Astrocyte of the cerebellum (primary cell): ENCODE results near the gene RAB11FIP4.

Experiments used
- DNase-seq: peaks from one replicate; pipeline ENCODE4 v3.0.0-alpha.2; 2011; ENCODE audit warnings: low read depth
- H3K4me3 ChIP-seq: 2 replicates; pipeline ENCODE4 v1.5.1; 2011; ENCODE audit warnings: mild to moderate bottlenecking, low read depth, low read length, moderate library complexity
- in situ Hi-C: cut with HindIII; loops from 2 replicates; pipeline ENCODE4 v1.10.0; 2017; ENCODE audit warnings: low sequenced_read_pairs
- TF ChIP-seq, protein P1 (sequence below): IDR thresholded peaks from 2 replicates; pipeline ENCODE4 v1.5.1; 2012; ENCODE audit warnings: low read length, low read depth, moderate library complexity, mild to moderate bottlenecking; ENCODE audit errors: missing control alignments

The RAB11FIP4 gene

DNA sequence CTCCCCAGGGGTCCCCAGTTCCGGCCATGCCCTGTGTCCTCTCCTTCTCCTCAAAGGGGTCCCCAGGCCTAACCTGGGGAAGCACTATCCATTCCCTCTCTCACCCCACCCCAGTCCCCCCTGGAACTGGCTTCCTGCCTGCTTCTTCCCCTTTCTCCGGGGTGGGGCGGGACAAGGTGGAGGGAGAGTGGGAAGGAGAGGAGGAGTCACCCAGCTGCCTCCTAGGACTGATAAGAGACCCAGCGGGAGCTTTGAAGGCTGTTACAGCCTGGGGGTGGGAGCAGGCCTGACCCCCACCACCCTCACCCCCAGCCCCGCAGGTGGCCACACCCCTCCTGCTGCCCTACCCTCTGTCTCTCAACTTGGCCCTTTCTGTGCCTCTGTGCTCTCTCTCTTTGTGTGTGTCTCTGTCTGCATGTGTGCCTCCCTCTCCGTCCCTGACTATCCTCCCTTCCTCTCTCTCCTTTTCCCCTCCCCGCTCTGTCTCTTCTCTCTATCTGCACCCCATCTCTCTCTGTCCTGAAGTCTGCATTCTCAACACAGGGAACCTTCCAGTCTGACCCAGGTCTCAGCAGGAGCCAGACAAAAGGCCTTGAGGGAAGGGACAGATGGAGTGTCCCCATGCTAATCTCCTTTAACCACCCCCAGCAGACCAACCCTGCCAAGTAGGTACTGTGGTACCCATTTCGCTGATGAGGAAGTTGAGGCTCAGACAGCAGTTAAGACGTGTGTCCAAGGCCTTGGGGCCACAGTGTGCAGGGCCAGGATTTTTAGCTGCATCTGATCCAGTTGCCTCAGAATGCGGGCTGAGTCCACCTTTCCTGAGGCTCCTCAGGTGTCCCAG is 66.1 kb downstream of the RAB11FIP4 start:
- H3K4me3 ChIP-seq = no peak overlapping the region
- DNase-seq = no peak
- TF ChIP-seq, protein P1, sequence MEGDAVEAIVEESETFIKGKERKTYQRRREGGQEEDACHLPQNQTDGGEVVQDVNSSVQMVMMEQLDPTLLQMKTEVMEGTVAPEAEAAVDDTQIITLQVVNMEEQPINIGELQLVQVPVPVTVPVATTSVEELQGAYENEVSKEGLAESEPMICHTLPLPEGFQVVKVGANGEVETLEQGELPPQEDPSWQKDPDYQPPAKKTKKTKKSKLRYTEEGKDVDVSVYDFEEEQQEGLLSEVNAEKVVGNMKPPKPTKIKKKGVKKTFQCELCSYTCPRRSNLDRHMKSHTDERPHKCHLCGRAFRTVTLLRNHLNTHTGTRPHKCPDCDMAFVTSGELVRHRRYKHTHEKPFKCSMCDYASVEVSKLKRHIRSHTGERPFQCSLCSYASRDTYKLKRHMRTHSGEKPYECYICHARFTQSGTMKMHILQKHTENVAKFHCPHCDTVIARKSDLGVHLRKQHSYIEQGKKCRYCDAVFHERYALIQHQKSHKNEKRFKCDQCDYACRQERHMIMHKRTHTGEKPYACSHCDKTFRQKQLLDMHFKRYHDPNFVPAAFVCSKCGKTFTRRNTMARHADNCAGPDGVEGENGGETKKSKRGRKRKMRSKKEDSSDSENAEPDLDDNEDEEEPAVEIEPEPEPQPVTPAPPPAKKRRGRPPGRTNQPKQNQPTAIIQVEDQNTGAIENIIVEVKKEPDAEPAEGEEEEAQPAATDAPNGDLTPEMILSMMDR = no peak
- in situ Hi-C loops = no loop called here

DNA sequence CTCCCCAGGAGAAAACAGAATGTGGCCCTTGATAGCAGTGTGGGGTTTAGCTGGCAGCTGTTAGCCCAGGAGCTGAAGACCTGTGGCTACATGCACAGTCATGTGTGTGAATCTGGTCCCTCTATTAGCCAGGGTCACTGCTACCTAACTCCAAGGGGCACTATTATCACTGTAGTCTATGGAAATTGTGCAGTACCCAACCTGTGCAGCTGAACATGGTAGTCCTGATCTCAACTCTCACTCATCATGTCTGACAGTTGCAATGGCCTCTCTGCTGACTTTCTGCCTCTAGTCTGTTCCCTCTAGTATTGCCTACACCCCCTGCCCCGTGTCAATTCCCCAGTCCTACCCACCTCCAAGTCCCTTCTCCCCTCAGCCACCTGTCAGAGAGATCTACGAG is 67.4 kb downstream of the RAB11FIP4 start:
- no peak for DNase-seq
- no peak overlapping the region for H3K4me3 ChIP-seq
- in situ Hi-C loops = no loop called here

DNA sequence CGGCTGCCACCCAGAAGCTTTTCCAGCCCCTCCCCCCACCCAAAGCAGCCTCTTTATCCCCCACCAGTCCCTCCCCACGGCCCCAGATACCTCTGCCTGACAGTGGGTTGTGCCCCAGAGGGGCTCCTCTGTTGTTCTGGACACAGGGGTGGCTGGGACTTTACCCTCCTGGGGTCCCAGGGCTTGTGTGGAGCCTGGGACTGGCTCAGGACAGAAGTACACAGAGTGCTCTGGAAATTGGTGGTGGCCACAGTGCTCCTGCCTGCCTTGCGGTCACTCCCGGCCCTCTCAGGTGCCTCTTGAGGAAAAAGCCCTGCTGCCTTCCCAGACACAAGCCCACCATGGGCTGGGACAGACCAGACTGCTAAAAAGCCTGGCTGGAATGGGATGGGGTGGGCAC is 68.2 kb downstream of the RAB11FIP4 start:
- no peak for DNase-seq
- TF ChIP-seq, protein P1 = no peak
- no peak overlapping the region for H3K4me3 ChIP-seq
- in situ Hi-C loops = no loop called here

More for the DNA sequence above, 67.4 kb downstream of the RAB11FIP4 start:
- TF ChIP-seq, protein P1 = no peak

DNA sequence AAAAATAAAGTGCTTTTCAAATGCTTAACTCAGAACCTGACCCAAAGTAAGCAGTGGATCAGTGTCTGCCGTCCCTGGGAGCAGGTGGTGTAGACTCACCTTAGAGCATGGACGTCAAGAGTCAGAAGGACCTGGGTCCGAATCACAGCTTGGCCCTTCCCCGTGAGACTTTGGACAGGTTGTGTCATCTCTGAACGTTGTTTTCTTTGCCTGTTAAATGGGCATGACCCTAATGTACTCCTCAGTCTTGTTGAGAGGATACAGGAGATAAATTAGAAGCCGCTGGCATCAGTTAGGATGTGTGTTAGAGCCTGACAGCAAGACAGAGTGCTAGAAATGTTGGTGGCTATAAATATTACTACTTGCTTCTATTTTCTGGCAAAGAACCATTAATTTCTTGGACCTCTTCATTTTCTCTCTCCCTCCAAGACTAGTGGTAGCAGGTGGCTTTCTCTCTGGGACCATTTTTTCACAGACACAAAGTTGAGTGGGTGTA is 68.8 kb downstream of the RAB11FIP4 start:
- H3K4me3 ChIP-seq = no peak overlapping the region
- TF ChIP-seq, protein P1 = no peak
- in situ Hi-C loops = no loop called here
- DNase-seq = no peak

DNA sequence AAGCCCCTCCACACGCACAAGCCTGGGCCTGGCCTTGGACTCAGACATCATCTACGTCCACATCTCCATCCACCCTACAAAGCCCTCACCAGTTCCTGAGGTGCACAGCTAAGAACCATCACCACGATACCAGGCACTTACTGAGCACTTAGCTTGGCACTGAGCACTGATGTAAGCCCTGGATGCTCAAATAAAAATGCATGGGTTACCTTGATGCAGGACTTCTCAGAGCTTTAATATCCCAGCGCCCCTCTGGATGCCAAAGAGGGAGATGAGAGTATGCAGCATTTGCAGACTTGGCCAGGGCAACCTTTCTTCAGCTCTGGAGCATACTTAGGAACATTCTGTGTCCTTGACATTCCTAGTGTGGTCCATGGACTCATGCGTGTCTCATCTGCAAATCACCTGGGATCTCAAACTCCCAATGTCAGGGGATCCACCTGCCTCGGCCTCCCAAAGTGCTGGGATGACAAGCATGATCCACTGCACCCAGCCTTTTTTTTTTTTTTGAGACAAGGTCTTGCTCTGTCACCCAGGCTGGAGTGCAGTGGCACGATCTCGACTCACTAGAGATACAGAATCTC is 69.8 kb downstream of the RAB11FIP4 start:
- H3K4me3 ChIP-seq = no peak overlapping the region
- TF ChIP-seq, protein P1 = no peak
- in situ Hi-C loops = no loop called here
- no peak for DNase-seq

DNA sequence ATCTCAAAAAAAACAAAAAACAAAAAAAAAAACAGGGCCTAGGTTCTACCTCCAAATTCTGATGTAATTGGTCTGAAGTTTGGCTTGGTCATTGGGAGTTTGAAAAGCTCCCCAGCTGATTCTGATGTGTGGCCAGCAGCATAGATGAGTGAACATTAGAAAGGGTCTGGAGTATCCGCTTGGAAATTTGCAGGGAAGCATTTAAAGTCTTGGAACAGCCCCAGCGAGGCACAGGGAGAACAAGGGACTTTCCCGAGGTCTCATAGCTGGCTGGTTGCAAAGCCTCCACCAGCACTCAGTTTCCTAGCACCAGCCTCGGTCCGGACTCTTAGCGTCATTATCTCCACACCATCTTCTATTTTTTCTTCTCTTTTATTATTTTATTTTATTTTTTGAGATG is 70.8 kb downstream of the RAB11FIP4 start:
- DNase-seq = no peak
- in situ Hi-C loops = no loop called here
- TF ChIP-seq, protein P1 = no peak
- no peak overlapping the region for H3K4me3 ChIP-seq
